Lower lobe of right lung (tissue), 2 donors: ENCODE results near the gene ZNF57. TPM values are rescaled to one million over a fixed set of nuclear protein-coding genes. Genes with fewer than 3 reads are reported as not detected.

Experiments used
- ATAC-seq, 2 donors: fragments of 200-7000 bp; cut with Tn5 transposase; one replicate each; pipeline ENCODE4 v1.9.1; 2020 to 2022; ENCODE audit warnings: mild to moderate bottlenecking in 2 of 2, moderate library complexity in 2 of 2
- DNase-seq: peaks from one replicate; pipeline ENCODE4 v3.0.0-alpha.2; 2020
- H3K27ac ChIP-seq: fragments of 200-600 bp; one replicate; pipeline ENCODE4 v1.8.0; 2022
- H3K27me3 ChIP-seq: fragments of 200-600 bp; one replicate; pipeline ENCODE4 v1.8.0; 2022; ENCODE audit warnings: low read depth
- H3K36me3 ChIP-seq: fragments of 200-600 bp; one replicate; pipeline ENCODE4 v1.8.0; 2022; ENCODE audit warnings: mild to moderate bottlenecking
- H3K4me1 ChIP-seq: fragments of 200-600 bp; one replicate; pipeline ENCODE4 v1.8.0; 2022
- H3K4me3 ChIP-seq: fragments of 200-600 bp; one replicate; pipeline ENCODE4 v1.8.0; 2022; ENCODE audit warnings: mild to moderate bottlenecking
- H3K9me3 ChIP-seq: fragments of 200-600 bp; one replicate; pipeline ENCODE4 v1.8.0; 2022
- intact Hi-C: fragments of 100-400 bp; cut with DNase I; formaldehyde crosslinking; loops from one replicate; pipeline ENCODE4 v1.11.0; 2022
- total RNA-seq: library from RNA; stranded (reverse); fragmentation: NEBNext Ultra II Directional; extraction: Animal tissue kit (Norgen Biotek cat#: 25700); gene quantifications from one replicate; pipeline ENCODE4 v1.2.1, GENCODE V29; 2021
- TF ChIP-seq, protein P1 (sequence below): fragments of 200-600 bp; IDR thresholded peaks from one replicate; pipeline ENCODE4 v1.8.0; 2022; ENCODE audit warnings: antibody characterized with exemption, mild to moderate bottlenecking
- donor health status: DM: no; HTN: yes; CAD: no; lungs with severe emphysema.

The ZNF57 gene
- total RNA-seq, 1 donor from 2014 or later: 5.1 TPM

DNA sequence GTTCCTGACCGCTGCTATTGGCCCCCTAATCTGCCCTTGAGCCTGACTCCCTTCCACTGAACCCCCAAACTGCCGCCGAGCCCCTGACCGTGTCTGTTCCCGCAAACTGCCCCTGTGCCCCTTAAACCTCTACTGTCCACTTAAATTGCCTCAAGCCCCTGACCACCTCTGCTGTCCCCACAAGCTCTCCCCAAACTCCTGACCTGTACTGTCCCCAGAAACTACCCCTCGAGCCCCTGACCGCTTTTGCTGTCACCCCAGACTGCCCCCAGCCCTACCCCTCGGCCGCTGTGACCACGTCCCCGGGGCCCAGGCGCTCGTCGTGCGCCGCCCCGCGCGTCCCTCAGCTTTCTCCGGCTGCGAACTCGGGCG is 43.7 kb downstream of the ZNF57 start:
- intact Hi-C loops: no loop called here
- DNase-seq: no peak

DNA sequence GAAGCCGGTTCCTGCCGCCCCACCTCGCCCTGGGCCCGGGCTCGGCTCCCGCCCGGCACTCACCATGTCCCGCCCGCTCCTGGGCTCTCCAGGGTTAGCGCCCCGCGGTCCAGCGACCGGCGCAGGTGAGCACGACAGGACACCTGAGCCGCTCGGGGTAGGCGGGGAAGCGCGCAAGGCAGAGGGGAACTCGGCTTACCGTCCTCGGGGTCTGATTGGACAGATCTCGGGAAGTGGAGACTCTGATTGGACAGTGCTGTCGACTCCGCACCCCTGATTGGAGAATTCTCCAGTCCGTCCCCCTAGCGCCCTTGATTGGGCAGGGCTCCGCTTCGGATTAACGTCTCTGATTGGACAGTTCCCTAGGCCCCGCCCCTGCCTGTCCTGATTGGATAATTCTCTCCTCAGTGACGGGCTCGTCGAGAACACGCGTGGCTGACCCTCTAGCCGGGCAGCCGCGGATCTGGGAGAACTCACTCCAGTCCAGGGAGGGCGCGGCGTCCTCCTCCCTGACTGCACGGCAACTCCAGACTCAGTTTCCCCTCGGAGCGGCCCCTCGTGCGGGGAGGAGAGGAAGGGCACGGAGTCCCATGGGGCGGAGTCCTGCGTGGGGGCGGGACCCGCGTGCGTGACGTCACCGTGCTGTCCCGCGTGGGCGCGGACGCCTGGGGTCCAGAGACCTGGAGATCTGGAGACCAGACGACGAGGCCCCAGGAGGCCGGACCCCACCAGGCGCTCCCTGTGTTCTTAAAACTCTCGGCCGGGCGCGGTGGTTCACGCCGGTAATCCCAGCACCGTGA is 44.2 kb downstream of the ZNF57 start, which contains the start of gene ZNF77:
Gene ZNF77, minus strand, starts transcription at position 197 of the 800 bp plus-strand sequence. Its CDS starts 131 bp downstream, at position 66.
- no peaks in the 10 kb centered on the region for H3K9me3 ChIP-seq

More for the DNA sequence above, 43.7 kb downstream of the ZNF57 start:
- ATAC-seq: no peak
- no peaks in the 10 kb centered on the region for H3K9me3 ChIP-seq
- TF ChIP-seq, protein P1, sequence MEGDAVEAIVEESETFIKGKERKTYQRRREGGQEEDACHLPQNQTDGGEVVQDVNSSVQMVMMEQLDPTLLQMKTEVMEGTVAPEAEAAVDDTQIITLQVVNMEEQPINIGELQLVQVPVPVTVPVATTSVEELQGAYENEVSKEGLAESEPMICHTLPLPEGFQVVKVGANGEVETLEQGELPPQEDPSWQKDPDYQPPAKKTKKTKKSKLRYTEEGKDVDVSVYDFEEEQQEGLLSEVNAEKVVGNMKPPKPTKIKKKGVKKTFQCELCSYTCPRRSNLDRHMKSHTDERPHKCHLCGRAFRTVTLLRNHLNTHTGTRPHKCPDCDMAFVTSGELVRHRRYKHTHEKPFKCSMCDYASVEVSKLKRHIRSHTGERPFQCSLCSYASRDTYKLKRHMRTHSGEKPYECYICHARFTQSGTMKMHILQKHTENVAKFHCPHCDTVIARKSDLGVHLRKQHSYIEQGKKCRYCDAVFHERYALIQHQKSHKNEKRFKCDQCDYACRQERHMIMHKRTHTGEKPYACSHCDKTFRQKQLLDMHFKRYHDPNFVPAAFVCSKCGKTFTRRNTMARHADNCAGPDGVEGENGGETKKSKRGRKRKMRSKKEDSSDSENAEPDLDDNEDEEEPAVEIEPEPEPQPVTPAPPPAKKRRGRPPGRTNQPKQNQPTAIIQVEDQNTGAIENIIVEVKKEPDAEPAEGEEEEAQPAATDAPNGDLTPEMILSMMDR: no peak
- H3K27me3 ChIP-seq: no peaks in the 10 kb centered on the region
- peak overlapping the region; percentile 85 for H3K4me3 ChIP-seq
- peak overlapping the region; percentile 93 for H3K27ac ChIP-seq
- peaks cover 22% of the 10 kb centered on the region for H3K4me1 ChIP-seq
- peaks cover 4% of the 10 kb centered on the region for H3K36me3 ChIP-seq

DNA sequence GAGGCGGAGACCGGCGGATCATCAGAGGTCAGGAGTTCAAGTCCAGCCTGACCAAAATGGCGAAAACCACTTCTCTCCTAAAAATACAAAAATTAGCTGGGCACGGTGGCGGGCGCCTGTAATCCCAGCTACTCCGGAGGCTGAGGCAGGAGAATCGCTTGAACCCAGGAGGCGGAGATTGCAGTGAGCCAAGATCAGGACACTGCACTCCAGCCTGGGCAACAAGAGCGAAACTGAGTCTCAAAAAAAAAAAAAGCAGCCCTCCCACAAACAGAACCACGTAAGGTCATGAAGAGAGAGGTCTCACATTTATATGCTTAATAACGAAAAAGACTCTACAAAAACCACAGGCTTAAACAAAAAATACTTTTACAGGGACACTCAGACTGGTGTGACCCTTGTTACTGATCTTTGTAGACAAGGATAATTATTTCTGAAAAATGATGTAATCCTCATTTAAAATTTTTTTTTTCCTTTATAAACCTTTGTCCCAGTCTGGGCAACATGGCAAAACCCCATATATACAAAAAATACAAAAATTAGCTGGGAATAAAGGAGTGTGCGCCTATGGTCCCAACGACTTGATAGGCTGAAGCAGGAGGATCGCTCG is 45.0 kb downstream of the ZNF57 start:
- H3K4me3 ChIP-seq: peak overlapping the region; percentile 85
- no peaks in the 10 kb centered on the region for H3K9me3 ChIP-seq
- intact Hi-C loops: no loop called here
- no peaks in the 10 kb centered on the region for H3K27me3 ChIP-seq
- TF ChIP-seq, protein P1: no peak
- DNase-seq: no peak
- ATAC-seq: no peak
- no peaks in the 10 kb centered on the region for H3K36me3 ChIP-seq
- H3K27ac ChIP-seq: peak overlapping the region; percentile 93
- peaks cover 27% of the 10 kb centered on the region for H3K4me1 ChIP-seq

More for the DNA sequence above, 44.2 kb downstream of the ZNF57 start, which contains the start of gene ZNF77:
- no peaks in the 10 kb centered on the region for H3K27me3 ChIP-seq
- peak within 1 kb of the TSS; percentile 93 for H3K27ac ChIP-seq
- intact Hi-C loops: no loop called here
- DNase-seq (peak; percentile 98), ATAC-seq (peak; percentile 98 to 99)
- no peaks in the 10 kb centered on the region for H3K36me3 ChIP-seq
- TF ChIP-seq, protein P1: no peak
- H3K4me1 ChIP-seq: peaks cover 27% of the 10 kb centered on the region
- H3K4me3 ChIP-seq: peak within 1 kb of the TSS; percentile 85

DNA sequence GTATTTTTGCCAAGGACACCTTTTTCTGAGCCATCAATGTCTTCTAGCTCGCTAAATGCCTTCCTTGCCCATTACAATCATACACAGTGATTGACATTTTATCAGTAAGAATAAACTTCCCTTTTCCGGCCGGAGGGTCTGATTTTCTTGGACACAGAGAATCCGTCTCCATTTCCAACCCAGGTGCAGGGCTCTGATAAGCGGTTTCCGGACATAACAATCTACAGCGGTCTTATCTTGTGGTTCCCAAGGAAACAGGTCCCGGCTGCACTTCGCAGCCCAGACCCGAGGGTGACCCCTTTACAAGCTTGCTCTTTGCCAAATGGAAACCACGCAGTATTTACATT is 49.2 kb downstream of the ZNF57 start:
- H3K9me3 ChIP-seq: no peaks in the 10 kb centered on the region
- ATAC-seq: peak; percentile 15 to 17
- TF ChIP-seq, protein P1: no peak
- intact Hi-C loops: no loop called here
- no peaks in the 10 kb centered on the region for H3K36me3 ChIP-seq
- H3K4me3 ChIP-seq: peak overlapping the region; percentile 76
- H3K4me1 ChIP-seq: peaks cover 17% of the 10 kb centered on the region
- H3K27me3 ChIP-seq: no peaks in the 10 kb centered on the region
- DNase-seq: no peak
- peak overlapping the region; percentile 92 for H3K27ac ChIP-seq

DNA sequence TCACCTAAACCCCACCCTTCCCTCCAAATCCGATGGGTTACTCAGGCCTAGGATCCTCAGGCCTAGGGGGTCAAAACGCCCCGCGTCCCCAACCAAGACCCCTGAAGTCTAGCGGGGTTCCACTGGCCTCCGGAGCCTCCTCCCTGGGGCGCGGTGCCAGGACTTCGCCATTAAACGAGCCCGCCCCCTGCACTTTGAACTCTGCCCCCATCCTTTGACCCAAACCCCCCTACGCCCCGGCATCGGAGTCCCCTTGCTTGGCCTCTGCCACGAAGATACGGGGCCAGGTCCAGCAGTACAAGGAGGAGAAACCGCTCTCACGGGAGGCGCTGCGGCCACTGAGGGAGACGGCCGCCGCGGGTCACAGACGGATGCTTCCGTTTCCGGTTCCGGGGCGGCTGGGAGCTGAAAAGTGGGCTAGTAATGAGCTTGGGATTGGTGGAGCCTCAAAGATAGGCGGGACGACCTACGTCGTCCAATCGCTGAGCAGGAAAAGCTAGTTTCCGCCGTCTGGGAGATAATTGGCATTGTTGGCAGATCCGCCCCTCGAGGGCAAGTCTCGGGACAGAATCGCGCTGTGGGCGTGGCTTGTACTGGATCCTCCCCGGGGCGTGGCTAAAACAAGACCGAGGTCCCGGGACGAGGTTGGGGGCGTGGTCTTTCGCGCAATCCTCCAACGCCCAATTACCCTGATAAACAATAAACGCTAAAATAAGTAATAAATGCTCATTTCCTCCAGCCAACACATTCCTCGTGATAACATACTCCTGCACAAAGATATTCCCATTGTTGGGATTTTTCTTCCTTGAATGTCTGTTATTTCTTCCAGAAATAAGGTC is 49.8 kb downstream of the ZNF57 start:
- TF ChIP-seq, protein P1: no peak
- H3K4me1 ChIP-seq: peaks cover 15% of the 10 kb centered on the region

More for the DNA sequence above, 49.8 kb downstream of the ZNF57 start:
- H3K9me3 ChIP-seq: no peaks in the 10 kb centered on the region
- intact Hi-C loops: no loop called here
- peak; percentile 96 to 97 for ATAC-seq
- peak overlapping the region; percentile 92 for H3K27ac ChIP-seq
- H3K27me3 ChIP-seq: no peaks in the 10 kb centered on the region
- no peaks in the 10 kb centered on the region for H3K36me3 ChIP-seq
- H3K4me3 ChIP-seq: peak overlapping the region; percentile 76
- DNase-seq: peak; percentile 100
